Activated T-helper 1 cell treated with Interleukin-2 at 50 U/mL for 16 hours (primary cell): ENCODE results near the gene FBXW2.
A peak's percentile ranks its signal among the peaks of the same experiment; 100 is the strongest.

Source experiments
- DNase-seq: peaks from one replicate; pipeline ENCODE4 v3.0.0-alpha.2; 2020; ENCODE audit warnings: low read depth

Gene FBXW2

DNA sequence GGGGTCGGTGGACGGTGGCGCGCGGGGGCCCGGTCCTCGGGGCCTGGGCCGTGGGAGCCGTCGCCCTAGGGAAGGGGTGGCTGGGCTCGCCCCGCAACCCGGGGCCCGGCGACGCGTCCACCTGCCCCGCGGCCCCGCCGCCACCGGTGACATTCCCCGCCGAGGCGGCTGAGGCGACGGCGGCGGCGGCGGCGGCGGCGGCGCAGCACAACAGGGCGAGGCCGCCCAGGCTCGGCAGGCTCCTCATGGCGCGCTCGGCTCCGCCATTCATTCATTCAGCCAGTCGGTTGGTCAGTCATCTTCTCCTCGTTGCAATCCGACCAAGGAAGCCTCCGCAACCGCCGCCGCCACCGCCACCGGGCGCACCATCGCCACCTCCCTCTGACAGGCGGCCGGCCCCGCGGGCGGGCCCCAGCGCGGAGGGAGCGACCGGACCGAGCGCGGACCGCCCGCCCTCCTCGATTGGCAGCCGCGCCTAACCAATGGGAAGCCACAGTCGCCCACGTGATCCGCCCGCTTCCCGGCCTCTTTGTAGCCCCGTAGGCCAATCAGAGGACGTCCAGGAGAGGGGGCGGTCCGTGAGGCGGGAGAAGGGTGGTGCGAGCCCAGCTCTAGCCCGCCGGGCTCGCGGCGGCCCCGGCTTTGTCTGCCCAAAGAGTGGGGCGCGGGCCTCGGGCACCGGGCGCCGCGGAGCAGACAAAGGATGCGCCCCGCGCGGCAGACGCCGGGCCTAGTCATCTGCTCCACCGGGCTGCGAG lies 78.9 kb downstream of the FBXW2 start, which contains the start of gene MEGF9:
Gene MEGF9 (minus strand): TSS at position 383 of the 758 bp plus-strand sequence. CDS start 112 bp downstream, at position 271.
- peak; percentile 90 for DNase-seq

DNA sequence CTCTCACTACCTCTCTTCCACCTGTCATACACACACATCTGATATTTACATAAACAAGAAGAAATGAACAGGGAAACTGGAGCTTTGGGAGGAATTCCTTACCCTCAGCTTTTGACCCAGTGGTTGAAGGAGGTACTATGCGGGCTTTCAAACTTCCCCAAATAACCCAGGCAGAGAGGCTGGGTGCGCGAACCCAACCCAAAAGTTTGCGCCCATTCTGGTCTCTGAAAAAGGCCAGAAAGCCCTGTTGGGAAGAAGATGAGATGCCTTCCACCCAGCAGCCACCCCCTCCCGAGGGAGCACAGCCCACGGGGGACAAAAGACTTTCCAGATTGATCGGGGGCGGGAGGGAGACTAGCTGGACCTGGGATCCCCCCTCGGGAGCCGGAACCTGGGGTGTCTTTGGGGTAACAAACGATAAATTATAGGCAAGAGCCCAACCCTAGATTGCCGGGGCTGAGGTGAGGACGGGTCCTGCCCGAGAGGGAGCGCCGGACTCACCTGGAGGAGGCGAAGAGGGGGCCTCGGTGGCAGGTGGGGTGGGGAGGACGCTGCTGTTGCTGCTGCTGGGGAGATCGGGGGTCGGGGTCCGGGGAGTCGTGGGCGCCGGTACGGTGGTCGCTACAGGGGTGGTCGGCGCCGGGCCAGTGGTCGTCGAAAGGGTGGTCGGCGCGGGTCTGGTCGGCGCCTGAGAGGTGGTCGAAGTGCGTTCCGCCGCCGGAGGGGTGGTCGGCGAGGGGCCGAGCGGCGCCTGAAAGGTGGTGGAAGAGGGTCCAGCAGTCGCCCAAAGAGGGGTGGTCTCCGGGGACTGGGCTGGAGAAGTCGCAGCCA lies 79.7 kb downstream of the FBXW2 start:
- no peak for DNase-seq

DNA sequence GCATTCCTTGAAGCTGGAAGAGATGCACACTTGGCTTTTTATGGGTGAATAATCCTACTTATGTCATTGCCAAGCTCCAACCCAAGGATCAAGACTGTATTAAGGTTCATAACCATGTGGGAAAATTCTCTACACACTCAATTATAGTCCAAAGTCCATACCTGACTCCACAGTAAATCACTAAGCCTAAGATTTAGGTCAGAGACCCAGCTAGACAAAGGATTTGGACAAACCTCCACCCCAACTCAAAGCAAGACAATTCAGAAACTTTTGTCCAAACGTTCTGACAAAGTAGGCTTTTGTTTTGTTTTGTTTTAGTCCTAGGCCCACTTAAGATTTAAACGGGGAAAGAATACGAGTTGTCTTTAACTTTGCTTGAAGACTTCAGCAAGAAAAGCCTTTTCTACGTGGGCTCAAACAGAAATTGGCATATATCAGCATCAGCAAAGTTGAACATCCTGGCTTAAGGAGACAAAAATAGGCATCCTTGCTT lies 80.6 kb downstream of the FBXW2 start:
- no peak for DNase-seq

DNA sequence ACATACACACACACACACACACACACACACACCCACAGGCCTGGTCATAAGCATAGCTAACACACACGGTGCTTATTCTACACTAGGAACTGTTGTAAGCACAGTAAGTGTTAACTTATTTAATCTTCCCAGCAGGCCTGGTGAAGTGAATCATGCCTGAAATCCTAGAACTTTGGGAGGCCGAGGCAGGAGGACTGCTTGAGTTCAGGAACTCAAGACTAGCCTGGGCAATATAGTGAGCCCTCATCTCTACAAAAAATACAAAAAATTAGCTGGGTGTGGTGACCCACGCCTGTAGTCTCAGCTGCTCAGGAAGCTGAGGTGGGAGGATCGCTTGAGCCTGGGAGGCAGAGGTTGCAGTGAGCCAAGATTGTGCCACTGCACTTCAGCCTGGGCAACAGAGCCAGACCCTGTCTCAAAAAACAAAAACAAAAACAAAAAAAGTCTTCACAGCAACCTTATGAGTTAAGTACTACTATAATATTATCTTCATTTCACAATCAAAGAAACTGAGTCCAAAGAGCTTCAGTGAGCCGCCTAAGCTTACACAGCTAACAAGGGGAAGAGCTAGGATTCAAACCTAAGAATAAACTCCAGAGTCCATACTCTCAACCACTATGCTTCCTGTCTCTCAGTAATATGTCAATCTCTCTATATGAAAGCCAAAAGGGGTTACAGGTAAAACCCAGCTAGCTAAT lies 81.2 kb downstream of the FBXW2 start:
- no peak for DNase-seq

DNA sequence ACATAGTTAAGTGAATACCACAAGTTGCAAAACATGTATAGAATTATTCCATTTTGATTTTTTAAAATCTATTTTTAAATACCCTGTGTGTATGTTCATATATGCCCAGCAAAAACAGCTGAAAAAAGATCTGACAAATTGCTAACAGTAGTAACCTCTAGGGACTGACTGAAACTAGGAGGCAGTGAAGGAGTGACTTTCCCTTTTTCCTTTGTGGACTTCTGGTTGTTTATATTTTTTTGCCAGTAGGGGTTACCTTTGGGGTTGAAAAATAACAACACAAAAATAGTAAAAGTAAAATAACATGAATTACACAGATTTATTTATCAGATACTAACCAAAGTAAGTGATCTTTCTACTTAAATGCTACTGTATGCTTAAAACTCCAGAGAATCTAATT lies 81.9 kb downstream of the FBXW2 start:
- no peak for DNase-seq

DNA sequence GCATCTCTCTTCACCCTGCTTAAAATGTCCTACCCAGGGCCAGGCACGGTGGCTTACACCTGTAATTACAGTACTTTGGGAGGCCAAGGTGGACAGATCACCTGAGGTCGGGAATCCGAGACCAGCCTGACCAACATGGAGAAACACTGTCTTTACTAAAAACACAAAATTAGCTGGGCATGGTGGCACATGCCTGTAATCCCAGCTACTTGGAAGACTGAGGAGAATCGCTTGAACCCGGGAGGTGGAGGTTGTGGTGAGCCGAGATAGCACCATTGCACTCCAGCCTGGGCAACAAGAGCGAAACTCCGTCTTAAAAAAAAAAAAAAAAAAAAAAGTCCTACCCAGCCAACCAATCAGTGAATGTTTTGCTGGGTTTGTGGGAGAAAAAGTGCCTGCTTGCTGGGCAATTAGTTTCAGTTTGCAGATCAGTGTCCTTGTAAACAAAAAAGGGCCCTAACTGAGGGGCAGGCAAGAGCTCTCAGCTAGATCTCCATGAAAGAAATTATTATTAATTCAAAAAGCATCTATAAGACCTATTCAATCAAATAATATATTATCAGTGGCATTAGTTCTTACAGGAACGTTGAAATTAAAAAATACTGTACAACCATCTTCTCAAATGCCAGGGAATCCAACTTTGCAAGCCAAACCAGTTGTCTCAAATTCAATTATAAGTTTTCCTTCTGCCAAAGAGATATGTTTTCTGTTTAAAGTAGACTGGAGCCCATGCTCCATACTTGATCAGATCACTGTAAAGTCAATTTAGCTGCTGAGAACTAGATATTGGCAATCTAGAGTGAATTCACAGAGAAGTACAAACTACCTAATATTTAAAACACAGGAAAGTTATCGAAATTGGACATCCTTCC lies 82.9 kb downstream of the FBXW2 start:
- no peak for DNase-seq

DNA sequence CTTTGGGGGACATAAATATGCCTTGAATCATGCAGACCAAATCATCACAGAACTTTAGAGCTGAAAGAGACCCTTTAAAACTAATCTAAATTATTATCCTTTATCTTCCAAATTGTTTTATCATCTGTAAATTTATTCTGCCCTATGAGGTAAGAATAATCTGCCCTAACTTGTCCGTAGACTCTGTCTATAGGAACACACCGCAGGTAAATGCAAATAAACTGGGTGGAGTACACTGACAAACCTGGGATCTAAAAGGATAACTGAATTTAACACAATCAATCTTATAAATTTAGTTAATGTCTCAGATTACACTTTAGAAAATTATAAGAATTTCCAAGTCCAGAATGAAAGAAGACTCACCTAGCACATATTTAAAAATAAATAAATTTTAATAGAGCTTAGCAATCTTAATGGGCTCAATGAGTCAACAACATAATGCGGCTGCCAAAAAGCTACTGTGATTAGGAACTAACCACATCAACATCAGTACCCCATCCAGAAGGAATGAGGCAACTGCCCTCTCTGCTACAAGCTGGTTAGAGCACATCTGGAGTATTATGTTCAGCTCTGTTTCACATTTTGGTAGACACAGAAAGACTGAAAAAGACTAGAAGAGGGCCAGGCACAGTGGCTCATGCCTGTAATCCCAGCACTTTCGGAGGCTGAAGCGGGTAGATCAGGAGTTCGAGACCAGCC lies 84.5 kb downstream of the FBXW2 start:
- no peak for DNase-seq

DNA sequence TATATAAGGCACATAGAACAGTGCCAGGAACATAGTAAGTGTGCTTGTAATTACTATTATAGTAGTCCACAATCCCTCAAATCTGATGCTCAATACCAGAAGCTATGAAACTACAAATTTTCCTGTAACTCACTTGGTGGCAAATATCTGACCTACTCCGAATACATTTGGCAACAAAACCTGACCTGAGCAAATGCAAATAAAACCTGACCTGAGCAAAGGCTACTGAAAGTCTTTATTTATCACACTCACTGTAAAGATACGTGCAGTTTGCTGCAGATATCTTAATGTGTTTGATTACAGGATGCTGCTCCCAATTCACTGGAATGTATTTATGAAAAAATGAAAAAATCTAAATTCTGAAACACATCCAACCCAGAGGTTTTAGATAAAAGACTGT lies 86.0 kb downstream of the FBXW2 start:
- no peak for DNase-seq
